Activated gamma-delta T cell treated with Interleukin-2 at 50 U/mL for 16 hours (primary cell): Measurements from ENCODE around the gene LPP.

Source experiments
- DNase-seq: peaks from one replicate; pipeline ENCODE4 v3.0.0-alpha.2; 2020

The LPP gene

DNA sequence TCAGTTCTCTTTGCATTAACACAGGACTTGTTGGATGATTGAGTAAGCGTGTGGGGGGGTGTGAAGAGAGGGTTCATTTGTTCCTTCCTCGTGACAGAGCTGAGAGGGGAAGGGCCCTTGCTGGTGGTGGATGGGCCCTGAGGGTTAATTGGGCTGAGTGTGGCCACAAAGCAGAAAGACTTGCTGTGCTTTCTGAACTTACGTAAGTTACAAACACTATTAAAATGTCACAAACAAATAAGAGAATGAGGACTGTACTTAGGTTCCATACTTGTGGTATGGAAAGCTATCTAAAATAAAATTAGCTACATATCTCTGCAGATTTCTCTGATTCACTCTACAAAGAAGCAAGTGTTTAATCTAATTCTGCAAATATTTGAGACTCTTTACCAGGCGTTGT, 231.3 kb downstream of the LPP start:
- no peak for DNase-seq

DNA sequence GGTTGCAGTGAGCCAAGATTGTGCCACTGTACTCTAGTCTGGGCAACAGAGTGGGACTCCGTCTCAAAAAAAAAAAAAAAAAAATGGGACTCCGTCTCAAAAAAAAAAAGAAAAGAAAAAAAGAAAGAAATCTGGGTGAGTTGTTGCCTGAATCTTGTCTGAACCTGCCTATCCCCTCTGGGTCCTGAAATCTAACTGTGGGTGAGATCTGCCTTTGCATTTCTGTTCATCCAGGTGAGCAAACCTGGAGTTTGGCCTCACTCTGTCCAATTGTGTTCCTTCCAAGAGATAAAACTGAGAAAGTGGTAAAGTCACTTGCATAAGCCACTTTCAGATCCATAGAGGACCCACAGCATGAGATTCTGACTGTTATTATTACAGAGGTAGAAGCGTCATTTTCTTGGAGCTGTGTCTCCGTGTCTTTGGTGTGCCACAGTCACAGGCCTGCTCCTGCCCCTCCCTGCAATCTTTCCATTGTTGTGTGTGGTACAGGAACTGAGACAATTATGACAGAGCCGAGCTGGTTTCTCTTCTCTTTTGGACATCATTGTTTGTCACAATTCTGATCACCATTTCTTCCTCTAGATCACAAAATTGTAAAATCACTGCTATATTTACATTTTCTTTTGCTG, 235.9 kb downstream of the LPP start:
- no peak for DNase-seq

DNA sequence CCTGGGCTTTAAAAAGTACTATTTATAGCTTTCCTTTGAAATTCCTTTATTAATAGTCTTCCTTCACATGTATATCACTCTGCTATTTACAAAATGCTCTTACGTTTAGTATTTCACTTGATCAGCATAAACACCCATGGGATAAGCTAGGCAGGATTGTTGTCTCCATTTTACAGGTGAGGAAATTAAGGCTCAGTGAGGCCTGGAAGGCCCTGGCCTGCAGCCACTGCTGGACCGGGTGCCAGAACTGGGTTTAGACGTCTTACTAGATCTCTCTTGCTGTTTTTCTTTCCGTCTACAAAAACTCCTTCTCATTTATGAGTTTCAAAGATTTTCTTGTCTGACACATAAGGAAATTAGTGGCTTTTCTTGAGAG, 236.4 kb downstream of the LPP start:
- no peak for DNase-seq

DNA sequence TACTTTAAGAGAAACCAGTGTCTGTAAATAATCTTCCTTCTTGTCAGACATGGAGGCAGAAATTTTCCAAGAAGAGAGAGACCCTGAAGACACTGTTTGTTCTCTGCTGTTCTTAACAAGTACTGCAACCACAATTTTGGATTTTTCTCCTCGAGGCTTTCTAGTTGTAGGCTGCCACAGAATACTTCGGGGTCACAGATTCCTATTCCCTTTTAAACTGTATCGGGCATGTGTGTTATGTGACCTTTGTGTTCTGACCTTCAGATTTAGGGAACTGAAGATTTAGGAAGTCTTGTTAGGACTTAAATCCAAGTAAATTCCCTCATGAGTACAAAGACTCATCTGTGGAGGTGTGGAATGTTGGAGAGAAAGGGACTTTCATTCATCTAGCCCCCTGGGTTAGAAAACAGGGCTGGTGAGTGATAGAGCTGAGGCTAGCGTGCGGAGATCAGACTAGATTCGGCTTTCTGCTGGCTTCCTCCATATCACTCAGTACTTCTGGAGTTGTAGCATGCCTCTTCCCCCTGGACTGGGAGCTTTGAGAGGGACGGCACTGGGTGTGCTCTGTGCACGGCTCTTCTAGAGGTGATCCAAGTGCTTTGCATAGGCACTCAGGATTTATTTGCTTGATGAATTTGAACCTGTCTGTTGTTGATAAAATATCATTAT, 237.0 kb downstream of the LPP start:
- DNase-seq = no peak

DNA sequence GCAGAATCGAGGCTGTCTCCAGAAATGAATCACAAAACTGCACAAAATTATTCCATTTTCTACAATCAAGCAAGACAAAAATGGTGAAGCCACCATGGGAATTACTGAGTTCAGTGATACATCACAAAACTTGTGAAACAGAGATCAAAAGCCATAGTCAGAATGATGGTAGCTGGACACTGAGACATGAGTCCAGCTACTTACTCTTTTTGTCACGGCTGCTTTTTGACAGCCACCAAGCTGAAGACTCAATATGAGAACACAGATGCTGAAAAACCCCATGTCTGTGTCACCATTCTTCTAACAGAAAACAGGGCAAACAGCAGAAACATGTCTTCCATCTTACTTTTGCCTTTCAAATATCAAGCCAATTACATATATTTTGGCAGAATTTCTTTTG, 237.6 kb downstream of the LPP start:
- DNase-seq = no peak

DNA sequence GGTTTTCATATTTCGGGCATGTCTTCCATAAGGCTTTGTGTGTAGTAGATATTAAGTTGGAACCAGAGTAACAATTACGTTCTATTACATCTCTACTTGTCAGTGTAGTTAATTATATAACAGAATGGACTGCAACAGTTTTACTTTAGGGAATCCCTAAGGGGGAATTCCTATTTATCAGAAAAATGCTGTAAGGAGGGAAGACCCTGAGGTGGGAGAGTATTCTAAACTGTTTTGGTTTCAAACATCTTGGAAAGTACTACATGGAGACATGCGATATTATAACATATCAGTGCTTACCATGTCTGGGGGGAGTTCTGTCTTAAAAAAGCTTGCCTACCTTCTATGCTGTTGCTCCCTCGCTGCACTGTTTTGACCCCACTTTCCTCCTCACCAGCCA, 238.1 kb downstream of the LPP start:
- DNase-seq = no peak

DNA sequence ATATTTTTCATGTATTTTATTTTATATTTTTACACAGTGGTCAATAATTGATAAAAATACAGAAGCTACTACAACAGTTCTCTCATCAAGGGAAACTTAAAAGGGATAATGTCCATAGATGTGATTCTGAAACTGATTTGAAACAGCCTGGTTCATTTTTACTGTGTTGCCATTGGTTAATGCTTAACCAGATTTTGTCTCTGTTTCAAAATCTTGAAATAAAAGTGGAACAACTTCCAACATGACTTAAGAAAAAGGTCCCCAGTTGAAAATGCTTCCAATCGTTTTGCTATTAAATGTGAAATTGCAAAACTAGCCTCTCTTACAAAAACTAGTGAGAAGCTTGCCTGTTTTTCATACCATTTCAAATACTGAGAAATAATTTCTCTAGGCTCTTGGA, 240.7 kb downstream of the LPP start:
- no peak for DNase-seq

DNA sequence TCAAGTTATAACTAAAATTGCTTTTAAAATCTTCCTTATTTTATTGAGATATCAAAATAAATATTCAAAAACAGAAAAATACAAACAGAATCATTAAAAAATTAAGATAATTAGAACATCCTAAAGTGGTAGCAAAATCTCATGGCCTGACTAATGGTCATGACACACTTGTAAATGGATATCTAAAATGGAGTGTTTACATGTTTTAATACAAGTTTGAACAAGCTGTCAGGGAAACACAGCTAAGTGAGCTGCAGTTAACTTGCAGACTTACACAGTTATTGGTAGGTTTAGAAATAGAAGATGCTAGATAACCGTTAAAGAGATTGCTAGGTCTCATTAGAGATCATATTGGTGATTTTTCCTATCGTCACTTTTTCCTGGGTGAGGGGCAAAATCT, 242.3 kb downstream of the LPP start:
- DNase-seq = no peak

DNA sequence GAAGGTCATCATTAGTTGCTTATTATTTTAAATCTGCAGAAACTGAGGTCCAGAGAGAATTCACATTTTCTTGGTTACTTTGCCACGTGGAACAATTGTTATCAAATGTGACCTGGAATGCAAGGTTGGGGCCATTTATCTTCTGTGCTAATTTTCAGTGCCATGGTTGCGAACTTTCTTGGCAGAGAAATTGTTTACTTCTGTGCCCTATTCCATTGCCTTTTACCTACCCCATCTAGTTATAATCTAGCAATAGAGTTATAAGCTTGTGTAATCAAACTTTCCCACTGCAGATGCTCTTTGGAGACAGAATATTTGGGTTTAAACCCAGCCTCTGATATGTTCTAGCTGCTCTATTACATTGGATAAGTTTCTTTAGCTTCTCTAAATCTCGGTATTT, 242.9 kb downstream of the LPP start:
- DNase-seq = no peak

DNA sequence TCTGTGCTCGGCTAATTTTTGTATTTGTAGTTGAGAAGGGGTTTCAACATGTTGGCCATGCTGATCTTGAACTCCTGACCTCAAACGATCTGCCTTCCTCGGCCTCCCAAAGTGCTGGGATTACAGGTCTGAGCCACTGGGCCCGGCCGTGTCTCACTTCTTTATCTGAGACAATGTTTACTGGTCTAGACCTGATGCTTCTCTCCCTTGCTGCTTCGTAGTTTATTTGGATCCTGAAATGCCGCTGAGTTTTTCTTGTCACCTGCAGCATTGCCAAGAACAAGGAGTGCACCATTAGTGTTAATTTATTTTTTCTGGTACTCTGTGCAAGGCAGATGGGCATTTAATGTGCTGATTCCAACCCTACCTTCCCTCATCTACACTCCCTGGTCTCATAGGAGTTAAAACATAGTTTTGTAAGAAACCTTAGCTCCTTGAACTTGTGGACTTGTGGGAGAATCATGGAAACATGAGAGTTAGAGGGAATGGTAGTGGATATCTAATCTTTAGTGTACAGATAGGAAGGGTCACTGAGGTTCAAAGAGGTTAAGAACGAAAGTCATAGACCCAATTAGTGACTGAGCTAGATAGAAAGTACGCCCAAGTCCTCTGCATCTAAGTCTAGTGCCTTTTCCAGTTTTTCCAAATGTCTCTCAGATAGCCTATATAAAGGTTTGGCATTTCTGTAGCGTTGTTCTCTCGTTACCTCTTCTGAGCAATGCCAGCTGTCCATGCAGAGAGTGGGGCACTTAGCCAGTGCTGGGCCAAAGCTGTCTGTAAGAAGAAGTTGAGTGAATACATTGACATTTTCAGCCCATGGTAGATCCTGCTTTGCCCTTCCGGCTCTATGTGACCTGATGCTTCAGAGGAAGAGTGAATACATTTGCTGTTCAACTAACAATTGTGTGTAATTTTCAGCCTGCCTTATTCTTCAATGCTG, 244.1 kb downstream of the LPP start:
- DNase-seq = no peak

DNA sequence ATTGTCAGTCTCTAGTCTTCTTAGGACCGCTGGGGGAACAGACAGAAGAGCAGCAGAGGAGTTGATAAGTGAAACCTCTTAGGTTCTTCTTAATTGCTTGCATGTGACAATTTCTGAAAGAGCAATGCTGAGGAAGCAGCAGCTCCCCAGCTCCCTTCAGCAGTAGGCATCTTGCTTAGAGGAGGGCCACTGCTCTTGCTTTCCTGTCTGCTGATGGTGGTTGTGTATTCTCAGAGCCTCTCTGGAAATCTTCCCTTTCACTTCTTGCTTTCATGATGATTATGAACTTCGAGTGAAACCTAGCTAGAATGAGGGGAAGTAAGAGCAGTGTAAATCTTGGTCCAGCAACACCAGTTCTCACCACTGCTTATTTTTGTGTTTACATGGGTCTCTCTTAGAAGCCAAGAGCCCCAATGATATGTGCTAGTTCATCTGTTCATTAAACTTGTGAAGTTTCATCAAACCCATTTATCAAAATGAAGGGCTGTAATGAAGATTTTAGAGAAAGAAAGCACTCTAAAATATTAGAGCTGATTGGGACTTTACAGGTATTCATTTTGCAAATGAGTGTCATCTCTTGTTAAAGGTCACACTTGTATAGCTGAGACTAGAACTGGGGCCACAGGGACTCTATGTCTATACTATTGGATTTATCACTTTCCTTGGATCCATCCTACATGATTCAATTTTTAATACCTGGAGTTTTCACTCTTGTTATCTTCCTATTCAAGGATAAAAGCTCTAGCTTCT, 246.7 kb downstream of the LPP start:
- no peak for DNase-seq

DNA sequence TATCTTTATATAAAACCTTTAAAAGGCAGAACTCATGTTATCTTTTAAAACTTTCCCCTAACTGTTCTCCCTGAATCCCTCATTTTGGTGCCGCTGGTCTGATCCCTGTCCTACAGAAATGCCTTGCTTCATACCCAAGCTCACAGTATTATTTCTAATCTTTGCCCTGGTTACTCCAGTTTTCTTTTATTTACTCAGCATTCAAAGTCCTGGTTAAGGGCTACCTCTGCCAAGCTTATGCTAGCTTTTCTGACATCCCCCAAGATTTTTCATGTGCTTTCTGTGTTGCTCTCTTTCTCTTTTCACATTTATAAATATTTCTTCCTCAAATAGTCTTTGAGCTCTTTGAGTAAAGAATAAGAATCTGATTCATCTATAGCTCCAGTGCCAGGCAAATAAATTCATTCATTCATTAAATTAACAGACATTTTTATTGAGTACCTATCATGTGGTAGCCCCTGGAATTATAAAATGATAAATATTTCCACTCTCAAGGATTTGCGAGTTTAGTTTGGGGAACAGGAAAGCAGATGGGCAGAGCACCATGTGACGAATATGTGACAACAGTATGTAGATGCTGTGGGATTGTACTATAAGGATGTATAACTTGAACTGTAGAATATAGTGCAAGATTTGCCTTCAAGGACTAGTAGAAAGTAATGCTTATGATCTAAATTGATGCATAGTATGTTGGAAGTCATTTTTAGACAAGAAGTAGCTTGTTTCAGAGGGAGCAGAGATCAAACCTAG, 247.5 kb downstream of the LPP start:
- no peak for DNase-seq

DNA sequence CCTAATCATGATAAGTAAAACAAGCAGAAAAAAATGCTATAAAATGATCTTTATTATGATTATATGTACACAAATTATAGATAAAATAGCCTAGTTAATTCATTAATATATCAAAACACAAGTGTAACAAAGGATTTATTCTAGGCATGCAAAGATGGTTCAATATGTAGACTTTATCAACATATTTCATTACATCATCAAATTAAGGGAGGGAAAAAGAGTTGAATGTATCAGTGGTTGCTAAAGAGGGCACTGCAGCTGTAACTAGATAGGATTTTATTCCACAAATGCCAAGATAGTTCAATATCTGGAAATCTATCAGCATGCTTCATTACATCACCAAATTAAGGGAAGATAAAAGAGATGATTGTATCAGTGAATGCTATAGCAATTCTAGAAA, 248.3 kb downstream of the LPP start:
- no peak for DNase-seq

DNA sequence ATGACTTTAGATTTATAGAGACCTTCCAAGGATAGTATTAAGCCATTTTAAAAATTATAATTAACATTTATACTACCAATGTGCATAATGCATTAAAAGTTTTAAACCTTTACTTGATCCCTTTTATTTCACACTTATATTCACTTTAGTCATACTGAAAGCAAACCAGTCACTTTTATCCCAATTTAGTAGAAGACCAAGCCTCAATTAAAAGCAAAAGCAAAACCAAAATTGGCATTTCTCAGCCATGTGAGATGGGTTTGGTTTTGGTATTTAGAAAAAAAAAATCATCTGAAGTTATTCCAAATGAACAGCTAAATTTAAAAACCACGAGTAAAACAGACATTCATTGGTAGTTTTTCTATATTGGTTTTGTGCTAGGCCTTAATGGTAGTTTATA, 249.4 kb downstream of the LPP start:
- no peak for DNase-seq

DNA sequence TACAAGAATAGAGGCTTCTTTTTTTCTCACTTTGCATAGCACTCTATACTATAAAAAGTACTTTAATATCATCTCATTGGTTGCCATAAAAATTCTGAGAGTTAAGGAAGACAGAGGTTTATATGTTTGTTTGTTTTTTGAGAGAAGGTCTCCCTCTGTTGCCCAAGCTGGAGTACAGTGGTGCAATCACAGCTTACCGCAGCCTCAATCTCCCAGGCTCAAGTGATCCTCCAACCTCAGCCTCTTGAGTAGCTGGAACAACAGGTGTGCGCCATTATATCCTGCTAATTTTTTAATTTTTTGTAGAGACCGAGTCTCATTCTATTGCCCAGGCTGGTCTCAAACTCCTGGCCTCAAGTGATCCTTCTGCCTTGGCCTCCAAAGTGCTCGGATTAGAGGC, 250.2 kb downstream of the LPP start:
- DNase-seq = no peak

DNA sequence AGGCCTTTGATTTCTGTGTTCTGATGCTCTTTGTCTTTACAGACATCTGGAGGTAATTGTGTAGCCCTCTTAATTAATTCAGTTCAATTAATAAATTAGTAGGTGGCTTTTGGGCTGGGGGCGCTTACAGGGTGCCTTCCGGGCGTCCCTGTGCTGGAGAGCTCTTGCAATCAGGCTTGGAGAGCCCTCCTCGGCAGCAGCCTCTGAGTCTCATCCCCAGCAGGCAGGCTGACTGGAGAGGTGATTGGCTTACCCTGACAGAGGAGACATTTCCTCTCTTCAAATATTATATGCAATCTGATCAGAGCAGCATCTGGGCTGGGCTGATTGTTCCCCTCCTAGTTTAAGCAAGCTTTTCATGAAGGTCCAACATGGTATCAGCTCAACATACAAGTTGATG, 250.7 kb downstream of the LPP start:
- no peak for DNase-seq

DNA sequence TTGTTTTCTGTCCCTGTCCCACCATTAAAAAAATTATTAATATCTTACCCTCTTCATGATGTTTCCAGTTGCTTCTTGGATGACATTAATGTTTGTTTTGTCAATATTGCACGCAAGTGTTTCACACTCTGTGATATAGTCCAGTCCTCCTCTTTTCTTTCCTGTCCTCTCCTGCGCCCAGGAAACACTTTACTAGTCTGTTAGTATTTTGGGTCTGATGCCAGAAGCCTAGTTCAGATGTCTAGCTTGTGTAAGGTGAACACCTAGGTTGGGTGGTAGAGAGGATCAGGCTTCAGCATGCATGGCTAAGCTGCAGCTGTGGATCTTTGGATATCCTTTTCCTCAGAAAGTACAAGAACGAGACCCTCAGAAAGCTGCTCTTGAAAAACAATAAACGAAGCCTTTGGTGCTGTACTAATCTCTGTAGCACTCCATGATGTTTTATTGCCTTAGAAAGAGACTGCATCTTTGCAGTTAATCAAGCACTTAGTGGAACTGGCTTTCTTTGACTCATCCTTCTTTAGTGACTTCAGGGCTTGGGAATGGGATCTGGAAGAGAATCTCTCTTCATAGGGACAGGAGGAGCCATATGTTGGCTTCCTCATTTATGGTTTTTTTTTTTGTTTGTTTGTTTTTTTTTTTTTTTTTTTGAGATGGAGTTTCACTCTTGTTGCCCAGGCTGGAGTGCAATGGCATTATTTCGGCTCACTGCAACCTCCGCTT, 253.4 kb downstream of the LPP start:
- DNase-seq = no peak

DNA sequence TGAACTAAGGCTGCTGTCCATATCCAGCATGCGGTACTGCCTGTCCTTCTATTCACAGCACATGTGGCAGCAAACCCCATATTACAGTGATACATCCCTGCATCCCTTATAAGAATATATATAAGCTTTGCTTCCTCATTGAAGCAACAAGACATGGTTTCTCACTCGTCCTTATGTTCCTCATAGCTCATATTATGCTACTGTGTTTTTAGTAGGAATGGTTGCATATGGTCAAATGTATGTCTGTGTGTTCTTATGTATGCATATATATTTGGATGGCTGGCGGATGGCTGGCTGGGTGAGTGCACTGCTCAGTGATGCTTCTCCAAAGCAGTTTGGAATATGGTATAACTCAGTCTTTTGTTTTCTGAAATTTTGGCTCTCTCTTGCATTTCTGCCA, 254.9 kb downstream of the LPP start:
- no peak for DNase-seq

DNA sequence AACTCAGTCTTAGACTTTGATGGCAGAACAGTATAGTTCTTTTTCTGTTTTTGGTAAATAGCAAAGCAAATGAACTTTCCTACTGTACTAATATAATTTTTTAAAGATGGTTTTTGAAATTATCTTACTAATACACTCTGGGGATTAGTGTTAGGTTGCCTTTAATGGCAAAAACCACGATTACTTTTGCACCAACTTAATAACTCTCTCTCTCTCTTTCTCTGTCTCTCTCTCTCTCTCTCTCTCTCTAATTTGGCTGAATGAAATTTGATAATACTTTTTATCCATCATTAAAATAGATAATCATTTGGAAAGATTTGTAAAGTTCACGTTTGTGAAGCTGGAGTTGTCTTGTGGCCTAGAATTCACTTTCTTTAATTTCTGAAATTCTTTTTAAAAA, 257.8 kb downstream of the LPP start:
- DNase-seq = no peak

DNA sequence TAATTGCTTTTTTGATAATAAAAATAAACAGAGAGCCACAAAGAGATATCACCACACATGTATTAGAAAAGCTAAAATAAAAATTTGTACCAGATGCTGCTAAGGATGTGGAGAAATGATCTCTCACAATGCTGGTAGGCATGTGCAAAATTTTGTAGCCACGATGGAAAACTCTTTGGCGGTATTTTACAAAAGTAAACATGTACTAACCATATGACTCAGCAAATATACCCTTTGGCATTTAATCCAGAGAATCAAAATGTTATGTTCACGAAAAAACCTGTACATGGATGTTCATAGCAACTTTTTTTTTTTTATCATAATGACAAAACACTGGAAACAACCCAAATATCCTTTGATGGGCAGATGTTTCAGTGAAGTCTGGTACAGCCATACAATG, 261.2 kb downstream of the LPP start:
- DNase-seq = no peak

DNA sequence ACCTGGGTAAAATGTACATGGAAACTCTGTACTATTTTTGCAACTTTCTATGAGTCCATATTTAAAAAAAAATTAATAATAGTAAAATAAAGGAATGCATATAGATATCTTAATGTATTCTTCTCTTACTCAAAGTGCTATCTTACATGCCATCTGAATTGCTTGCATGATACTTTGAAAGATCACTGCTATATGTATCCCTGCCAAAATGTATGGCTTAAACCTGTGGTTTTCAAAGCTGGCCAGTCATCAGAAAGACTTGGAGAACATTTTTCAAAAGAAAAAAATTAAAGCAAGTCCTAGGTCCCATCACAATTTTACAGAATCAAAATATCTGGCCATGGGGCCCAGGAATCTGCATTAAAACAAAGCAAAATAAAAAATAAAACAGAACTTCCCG, 262.1 kb downstream of the LPP start:
- no peak for DNase-seq

DNA sequence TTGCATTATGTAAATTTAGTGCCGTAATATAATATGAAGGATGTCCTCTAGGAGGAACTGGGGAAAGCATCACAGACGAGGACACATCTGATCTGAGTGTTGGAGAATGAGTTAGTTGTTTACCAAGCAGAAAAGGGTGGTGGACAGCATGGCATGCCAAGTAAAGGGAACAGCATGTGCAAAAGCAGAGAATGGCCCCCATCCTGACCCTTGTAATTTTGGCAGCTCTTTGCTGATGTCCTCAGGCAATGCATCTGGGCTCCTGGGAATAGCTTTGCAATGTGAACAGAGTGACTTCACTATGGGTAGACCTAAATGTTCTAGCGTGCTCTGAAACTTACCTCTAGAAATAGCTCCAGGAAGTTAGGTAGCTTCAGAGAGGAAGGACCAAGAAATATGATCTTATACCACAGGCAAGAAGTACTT, 263.3 kb downstream of the LPP start:
- DNase-seq = no peak
